ENCODE results near the gene KIAA0930.

KIAA0930 gene

DNA sequence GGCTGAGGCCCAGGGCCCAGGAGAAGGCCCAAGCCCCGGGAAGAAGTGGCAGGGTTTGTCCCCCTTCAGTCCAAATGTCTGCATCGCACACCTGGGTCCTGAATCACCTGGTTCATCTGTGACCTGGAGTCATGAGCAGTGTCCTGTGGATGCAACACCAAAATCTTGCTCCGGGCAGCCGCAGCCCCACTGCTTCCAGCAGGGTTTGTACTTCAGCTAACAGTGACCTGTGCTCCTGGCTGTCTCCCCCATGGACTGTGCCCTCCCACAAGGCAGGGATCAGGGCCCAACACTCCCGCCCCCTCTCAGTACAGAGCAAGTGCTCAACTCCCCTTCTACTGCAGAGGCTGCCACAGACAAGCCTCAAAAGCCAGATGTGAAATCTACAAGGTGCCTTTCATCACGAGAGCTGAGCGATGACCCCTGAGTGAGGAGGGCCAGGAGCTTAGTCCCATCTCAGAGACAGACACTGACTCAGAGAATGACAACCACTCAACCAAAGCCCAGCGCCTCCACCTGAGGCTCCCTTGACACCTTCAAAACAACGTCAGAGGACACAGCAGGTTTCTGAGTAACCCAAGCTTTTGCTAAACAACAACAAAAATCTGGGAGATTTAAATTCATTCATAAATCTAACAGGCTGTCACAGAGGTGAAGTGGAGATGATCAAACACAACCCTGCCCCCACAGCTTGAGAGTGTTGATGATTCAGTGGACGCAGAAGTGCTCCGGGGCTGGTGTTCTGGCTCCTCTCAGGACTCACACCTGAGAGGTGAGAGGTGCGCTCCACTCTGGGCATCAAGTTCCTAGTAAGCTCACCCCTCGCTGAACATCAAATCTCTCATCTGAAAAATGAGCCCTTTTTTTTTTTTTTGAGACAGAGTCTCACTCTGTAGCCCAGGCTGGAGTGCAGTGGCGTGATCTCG lies 3.4 kb downstream of the KIAA0930 start:
- DNase-seq: no peak

GRCh38 chr22:45235851-45236342 lies 4.8 kb downstream of the KIAA0930 start:
- DNase-seq: no peak

DNA sequence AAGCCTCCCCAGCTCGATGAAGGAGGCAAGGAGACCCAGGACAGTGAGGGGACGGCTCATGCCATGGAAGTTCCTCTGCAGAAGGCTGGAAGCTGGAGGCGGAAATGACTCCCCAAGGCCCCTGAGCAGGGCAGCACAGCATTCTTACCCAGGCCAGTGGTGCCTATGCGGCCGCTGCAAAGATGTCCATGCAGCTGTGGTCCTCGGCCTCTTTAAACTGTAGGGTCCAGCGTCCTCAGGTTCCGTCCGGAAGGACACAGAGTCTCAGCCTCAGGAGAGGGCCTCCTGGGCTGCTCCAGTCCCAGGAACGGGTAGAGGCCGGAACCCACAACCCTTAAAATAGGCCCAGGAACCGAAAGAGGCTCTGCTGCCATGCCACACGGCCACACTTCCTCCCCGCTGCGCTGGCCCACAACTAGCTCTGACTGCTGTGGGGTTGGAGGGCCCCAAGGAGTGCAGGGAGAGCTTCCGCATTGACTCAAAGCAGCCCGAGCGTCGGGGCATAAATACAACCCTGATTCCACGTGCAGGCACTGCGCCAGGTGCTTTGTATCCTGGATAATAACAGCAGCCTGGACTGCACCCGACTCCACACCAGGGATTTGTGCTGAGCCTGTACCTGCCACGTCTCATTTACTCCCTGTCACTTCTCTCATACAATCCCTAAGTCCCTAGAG lies 5.5 kb downstream of the KIAA0930 start:
- no peak for DNase-seq

DNA sequence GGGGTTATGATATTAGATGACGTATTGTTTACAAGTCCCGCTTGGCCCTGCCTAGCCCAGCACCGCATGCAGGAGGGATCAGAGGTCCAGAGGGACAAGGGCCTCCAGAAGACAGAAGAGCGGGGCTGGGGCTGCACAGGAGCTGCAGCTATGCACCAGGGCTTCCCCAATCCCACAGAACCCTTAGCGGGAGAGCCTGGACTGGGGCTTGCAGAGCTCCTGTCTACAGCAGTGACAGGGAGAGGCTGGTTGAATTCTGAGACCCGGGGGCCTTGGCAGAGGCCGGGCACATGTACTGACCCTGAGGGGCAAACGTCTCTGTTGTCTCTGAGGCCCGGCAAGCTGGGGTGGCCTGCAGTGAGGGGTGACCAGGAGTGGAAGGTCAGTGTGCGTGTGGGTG lies 6.9 kb downstream of the KIAA0930 start:
- no peak for DNase-seq

GRCh38 chr22:45233386-45233785 lies 7.3 kb downstream of the KIAA0930 start:
- no peak for DNase-seq

DNA sequence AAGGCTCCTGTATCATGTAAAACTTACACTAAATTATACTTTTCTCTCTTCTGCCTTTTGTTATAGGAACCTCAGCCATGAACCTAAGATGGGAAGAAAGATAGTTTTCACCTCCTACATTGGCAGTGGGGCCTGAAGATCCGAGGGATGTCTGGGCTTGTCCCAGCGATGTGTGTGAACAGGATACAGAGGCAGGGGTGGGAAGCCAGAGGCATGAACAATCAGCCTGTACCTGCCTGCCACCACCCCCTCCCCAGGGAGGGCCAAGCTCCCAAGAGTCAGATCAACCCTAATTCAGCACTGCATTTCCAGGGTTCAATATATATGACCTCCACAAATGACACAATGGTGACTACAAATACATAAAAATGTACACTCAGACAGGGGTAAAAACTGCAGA lies 9.4 kb downstream of the KIAA0930 start:
- DNase-seq: no peak

DNA sequence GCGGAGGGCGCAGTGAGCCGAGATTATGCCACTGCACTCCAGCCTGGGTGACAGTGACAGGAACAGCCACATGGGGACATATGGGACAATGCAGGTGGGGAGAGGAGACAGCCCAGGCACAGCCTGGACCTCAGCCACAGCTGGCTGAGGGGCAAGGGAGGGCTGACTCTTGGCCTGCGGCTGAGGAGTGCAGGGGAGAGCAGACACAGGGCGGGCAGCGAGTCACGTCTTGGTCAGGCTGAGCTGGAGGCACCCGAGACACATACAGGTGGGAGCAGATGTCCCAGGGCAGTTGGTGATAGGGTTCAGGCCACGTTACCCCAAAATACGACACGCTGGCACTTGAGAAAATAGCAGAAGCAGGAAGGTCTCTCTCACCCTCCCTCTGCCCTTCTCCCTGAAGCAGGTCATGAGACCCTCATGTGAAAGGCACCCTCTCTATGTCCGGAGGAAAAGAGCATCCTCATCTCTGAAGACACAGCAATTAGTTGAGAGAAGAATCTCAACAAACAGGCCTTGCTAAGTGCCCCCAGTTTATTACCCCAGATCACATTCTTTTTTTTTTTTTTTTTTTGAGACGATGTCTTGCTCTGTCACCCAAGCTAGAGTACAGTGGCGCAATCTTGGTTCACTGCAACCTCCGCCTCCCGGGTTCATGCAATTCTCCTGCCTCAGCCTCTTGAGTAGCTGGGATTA lies 10.5 kb downstream of the KIAA0930 start:
- no peak for DNase-seq

DNA sequence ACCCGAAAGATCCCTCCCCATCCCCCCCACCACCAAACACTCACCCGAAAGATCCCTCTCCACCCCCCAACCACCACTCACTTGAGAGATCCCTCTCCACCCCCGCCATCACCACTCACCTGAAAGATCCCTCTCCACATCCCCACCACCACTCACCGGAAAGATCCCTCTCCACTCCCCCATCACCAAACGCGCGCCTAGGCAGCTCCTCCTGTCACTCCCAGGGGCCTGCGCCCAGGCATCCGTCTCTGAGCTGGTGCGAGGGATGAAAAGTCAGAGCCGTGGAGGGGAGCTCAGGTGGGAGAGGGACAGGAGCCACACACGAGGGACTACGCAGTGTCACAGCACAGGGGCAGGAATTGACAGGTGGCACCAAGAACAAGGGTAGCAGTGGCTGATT lies 11.5 kb downstream of the KIAA0930 start:
- DNase-seq: no peak

DNA sequence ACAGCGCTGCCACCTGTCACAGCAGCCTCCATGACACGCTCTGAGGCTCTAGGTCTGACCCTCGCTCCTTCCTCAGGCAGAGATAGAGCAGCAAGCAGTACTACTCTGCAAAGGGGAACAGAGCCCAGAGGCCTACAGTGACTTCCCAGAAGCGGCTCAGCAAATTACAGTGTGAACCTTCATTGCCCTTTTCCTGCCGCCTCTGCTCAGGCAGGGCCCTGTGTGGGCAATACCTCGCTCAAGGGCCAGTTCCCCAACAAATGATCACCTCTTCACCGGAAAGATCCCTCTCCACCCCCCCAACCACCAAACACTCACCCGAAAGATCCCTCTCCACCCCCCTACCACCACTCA lies 12.3 kb downstream of the KIAA0930 start:
- no peak for DNase-seq

DNA sequence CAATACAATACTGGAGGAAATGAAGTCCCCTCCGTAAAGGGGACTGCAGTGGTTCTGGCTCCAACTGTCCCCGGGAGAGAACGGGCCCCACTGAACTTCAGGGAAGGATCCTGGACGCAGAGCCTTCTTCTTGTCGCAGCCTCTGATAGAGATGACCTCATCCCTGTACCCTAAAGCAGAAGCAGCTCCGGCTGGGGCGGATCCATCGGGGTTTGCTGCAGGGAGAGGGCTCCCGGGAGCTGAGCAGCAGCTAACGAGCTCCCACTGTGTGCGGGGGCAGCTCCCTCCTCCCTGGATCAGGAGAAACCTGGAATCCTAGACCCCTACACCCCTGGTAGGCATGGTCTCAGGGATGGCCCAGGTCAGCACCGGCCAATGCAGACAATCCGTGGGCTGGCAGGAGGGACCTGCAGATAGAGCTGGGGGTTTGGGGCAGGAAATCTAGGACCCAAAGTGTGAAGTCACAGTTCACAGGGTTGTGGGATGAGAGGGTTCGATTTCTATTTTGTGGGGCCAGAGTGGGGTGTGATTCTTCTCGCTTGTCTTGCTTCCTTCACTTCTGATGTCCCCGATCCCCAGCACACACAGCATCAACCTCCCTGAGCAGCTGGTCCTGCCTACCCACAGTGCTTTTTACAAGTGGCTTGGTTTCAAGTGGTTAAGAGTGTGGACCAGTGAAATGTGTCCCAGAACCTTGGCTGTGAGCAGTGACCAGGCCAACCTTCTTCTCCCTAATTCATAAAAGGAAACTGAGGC lies 12.9 kb downstream of the KIAA0930 start:
- no peak for DNase-seq

- no peak for DNase-seq
Observed at GRCh38 chr22:45226503-45227186, 14.0 kb downstream of the KIAA0930 start.

- no peak for DNase-seq
Observed at GRCh38 chr22:45225732-45226502, 14.8 kb downstream of the KIAA0930 start.

- DNase-seq: no peak
Observed at GRCh38 chr22:45224988-45225731, 15.5 kb downstream of the KIAA0930 start.

- no peak for DNase-seq
Observed at GRCh38 chr22:45224331-45224730, 16.4 kb downstream of the KIAA0930 start.

GRCh38 chr22:45223304-45224117 lies 17.2 kb downstream of the KIAA0930 start:
- no peak for DNase-seq

- no peak for DNase-seq
Observed at GRCh38 chr22:45221201-45221600, 19.5 kb downstream of the KIAA0930 start.

DNA sequence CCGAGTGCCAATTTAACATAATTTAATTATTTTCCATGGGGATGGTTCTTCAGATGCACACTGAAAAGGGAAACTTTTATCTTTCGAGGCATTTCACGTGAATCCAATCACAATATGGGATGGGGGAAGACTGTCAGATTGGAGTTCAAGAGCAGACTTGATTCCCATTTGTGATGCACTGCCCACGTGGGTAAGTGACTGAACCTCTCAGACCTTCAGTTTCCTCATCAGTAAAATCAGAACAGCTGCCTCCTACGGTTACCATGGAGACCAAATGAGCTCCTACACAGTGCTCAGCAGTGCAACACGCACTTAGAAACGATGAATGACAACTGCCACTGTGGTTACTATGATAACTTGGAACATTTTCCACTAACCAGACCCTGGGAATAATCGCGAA lies 21.7 kb downstream of the KIAA0930 start:
- DNase-seq: no peak

DNA sequence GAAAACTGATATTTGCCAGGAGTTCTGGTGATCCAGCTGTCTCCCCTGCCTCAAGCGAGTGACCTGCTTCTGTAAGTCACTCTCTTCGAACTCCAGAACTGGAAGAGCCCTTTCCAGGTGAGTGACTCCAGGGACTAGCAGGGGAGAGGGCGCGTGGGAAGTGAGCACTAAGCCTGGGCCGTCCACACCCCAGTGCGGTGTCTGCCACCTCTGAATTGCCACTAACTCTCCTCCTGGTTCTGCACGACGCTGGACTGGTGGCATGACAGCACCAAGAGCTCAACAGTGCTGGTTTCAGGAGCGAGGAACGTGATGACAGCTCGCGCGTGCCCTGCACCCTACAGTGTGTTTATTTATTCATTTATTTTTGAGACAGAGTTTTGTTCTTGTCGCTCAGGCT lies 22.9 kb downstream of the KIAA0930 start:
- DNase-seq: no peak

- DNase-seq: no peak
Observed at GRCh38 chr22:45217345-45217744, 23.3 kb downstream of the KIAA0930 start.
